HG02884 (cell line): ENCODE measurements around the gene PCDH19.
"Not testable (repeated sequence)": the region's sequence is repeated elsewhere in the genome, so short reads cannot be mapped to it uniquely, and the experiment has no call there.

ENCODE experiments used
- ATAC-seq: cut with Tn5 transposase; IDR thresholded peaks from one replicate; pipeline ENCODE4 v1.9.1; 2021; ENCODE audit warnings: mild to moderate bottlenecking, moderate library complexity; ENCODE audit not compliant: unreplicated experiment

The PCDH19 gene

DNA sequence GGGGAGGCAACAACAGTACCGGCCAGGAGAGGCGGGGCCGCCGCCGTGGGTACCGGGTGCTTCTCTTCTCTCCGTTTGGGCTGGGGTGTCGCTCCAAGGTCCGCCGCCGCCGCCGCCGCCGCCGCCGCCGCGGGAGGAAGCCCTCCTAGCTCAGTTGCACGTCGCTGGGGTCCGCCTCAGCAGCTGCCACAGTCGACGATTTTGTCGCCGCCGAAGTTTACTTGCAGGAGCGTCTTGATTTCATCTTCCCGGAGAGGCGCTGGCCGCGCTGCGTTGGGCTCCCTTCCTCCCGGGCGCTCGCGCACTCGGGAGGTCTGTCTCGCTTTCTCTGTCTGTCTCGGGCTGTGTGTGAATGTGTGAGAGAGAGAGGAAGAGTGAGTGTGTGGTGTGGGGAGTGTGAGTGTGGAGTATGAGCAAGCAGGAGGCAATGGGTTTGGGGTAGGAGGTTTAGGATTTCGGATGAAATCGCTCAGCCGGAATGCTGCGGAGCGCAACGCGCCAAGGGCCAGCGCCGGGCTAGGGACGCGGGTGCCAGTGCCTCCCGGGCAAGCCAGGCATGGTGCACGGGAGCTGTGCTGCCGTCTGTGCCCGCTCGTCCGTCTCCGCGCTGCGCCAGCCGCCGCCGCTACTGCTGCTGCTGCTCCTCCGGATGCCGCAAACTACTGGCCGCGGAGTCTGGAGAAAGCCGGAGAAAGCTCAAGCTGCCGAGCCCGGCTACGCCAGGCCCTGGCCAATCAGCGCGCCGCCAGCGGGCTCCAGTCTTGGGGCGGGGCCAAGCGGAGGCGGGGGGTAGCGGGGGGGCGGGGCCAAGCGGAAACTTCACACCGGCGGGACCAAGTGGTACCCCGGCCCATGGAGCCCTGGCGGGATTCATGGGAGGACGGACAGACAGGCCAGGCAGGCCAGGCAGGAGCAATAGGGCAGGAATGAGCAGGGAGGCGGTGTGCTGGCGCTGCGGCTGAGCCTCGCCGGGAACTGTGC, at the start of gene PCDH19:
Gene PCDH19, minus strand, starts transcription at position 664 of the 981 bp plus-strand sequence. CDS start 1,676 bp downstream, outside the sequence.
- ATAC-seq, result peak; percentile 56

- no peak for ATAC-seq
Measured at GRCh38 chrX:100449696-100450608, 39.9 kb upstream of the PCDH19 start.

DNA sequence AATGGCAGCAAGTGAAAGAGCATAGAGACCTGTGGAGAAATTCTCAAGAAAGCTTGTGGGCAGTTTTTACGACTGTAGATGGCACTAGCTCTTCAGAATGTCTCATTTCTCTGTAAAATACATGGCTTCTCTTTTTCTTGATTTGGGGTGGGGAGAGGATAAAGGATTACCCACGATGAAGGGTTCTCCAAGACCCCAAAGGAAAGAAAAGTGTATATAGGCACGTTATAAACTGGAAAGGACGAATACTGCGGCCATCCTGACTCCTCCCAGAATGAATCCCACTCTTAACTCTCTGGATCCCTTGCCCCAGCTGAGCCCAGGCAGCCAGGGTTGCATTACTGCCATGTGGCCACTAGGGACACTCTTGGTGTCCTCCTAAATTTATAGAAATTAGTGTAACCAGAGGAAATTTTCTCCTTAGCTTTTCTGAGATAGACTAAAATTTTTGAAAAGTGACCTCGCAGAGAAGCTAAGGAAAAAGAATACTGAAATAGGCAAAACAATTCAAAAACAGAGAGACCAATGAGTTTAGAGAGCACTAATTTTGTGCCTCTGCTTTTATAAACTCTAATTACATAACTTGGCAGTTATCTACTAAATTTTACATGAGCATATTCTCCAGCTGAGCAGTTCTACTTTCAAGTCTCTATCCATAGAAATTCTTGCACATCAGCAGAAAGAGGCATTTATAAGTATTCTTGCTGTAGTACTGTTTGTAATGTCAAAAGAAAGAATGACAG, 37.8 kb upstream of the PCDH19 start:
- ATAC-seq, result peak; percentile 79

DNA sequence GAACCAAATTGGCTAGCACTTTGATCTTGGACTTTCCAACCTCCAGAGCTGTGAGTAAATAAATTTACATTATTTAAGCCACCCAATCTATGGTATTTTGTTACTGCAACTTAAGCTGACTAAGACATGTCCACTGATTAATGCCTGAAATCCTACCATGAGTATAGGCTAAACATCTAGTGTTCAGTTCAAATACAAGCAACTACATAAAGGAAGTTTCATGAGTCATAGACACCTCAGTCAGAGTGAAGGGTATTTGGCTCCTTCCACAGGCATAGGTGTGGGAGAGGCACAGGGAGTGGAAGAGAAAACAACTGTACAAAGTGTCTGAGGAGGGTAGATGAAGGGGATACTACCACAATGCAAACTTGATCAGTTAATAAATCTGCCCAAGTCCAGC, 35.5 kb upstream of the PCDH19 start:
- ATAC-seq, result no peak

- ATAC-seq, result not testable (repeated sequence)
Measured at GRCh38 chrX:100441321-100441720, 31.2 kb upstream of the PCDH19 start.

- ATAC-seq, result no peak
Measured at GRCh38 chrX:100440006-100440405, 29.9 kb upstream of the PCDH19 start.

DNA sequence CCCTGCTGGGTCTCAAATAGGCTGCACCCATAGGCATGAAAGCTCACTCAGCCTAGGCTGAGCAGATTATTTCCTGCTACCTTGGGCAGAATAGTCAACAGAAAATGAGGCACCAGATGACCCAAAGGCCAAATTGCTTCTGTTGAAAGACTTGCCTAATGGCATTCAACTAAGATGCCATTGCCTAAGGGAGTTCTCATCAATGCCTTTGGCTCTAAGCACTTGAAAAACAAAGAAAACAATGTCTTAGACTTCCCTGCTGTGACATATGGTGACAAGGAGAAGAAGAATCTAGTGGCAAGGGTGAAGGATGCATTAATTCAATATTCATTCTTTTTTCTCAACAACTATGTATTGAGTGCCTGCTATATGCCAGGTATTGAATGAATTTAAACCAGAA, 25.7 kb upstream of the PCDH19 start:
- no peak for ATAC-seq

- ATAC-seq, result no peak
Measured at GRCh38 chrX:100424012-100424411, 13.9 kb upstream of the PCDH19 start.

DNA sequence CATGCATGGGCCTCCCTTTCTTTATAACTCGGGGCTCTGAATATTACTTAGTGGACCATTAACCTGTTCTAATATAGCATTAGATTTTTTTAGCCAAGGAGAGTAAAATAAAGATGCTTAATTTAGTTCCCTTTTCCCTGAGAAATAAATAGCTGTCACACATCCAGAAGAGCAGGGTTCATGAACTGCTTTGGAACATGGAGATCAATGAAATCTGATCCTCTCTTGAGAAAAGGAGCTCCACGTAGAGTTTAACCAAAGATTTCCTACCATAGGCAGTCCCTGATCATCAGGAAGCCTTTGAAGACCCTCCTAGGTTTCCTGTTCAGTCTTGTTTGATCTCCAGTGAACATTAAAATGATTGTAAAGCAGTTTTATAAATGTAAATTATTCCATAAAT, 8.5 kb upstream of the PCDH19 start:
- no peak for ATAC-seq

GRCh38 chrX:100417681-100418080, 7.6 kb upstream of the PCDH19 start:
- ATAC-seq, result no peak

DNA sequence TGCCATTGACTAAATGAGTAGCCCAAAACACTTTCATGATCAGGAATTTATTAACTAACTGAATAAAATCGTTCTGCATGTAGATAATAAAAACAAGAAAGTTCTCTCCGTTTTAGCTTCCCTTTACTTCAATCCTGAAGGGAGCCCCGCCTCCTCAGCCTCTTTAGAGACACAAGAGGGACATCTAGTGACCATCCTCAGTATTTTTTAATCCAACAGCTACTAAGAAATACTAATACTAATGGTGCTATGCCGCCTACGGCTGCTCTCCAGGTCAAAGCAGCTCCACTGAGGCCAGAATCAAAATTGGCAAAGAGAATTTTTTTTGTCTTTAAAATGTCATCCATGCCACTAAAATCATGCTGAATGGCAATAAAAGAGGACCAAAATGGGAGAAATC, 3.2 kb upstream of the PCDH19 start:
- peak; percentile 83 for ATAC-seq

DNA sequence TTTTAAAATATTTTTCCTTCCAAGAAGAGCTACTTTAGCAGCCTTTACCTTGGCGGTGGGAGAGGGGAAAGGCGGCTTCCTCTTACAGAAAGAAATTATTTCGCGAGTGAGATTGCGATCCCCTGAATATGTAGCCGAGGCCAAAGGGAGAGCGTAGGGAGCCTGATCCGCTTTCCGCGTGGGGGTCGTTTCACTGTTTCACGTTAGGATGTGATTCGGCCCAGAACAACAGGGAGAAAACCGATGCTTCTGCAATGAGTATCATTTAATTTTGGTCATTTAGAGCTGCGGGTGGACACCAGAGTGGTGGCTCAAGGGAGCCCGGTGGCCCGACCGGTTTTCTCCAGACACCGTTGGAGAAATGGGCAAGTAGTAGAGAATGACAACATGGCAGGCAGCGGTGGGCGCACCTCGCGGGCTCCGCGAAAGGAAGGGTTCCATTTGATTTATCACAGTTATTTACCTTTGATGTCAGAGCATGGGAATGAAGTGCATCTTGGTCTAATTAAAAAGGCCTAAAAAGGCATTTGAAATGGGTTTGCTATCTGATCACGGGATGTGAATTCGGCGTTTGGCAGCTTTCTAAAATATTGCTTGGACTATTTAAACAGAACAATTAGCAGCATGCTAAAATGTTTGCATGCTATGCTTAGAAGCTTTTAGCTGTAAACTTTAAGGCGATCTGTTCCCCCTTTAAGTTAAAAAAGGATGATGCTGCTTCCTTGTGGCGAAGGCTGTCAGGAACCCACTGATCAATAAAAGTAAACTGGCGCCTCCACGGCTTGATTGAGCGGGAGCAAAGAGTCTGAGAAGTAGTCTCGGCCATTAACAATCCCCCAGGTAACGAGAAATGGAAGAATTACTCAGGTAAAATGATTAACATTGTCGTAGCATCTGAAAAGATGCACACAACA, 2.0 kb upstream of the PCDH19 start:
- ATAC-seq, result no peak

DNA sequence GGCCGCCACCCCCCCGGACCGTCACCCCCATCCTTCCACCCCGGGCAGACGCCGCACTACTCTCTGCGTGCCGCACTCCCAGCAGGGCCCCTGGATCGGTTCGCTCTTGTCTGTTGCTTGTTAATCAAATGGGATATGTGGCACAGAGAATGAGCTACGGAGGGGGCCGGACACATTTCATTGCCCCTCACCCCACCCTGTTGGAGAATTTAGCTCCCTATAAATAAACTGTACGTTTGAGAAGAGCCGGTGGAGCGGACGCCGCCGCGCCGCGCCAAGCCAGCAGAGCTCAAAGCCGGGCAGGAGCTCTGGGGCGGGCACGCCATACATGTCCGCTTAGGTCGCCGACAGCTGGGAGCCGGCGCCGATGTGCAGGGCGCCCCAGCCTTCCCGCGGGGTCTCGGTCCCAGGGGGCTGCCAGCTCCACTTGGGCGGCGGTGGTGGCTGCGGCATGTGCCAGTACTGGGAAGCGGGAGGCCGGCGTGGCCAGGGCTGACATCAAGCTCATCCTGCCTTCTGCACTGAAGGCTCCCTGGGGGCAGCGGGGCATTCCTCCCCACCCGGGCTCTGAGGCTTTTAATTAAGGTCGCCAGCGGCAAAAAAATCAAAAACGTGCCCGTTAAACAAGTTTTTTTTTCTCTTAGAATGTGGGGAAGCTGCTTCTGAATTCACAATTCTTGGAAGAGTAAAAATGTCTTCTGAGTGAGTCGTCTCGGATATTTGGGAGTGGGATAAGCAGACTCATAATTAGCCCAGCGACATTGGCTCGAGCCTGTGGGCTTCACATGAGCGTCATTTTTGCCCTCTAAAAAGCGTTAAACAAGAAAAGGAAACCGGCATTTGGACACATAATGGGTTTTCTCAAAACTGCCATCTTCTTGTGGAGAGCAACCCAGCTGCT, 1.1 kb upstream of the PCDH19 start:
- ATAC-seq, result no peak

- ATAC-seq, result no peak
Measured at GRCh38 chrX:100408713-100409609, 1.1 kb downstream of the PCDH19 start.

- no peak for ATAC-seq
Measured at GRCh38 chrX:100407784-100408712, 2.0 kb downstream of the PCDH19 start.

DNA sequence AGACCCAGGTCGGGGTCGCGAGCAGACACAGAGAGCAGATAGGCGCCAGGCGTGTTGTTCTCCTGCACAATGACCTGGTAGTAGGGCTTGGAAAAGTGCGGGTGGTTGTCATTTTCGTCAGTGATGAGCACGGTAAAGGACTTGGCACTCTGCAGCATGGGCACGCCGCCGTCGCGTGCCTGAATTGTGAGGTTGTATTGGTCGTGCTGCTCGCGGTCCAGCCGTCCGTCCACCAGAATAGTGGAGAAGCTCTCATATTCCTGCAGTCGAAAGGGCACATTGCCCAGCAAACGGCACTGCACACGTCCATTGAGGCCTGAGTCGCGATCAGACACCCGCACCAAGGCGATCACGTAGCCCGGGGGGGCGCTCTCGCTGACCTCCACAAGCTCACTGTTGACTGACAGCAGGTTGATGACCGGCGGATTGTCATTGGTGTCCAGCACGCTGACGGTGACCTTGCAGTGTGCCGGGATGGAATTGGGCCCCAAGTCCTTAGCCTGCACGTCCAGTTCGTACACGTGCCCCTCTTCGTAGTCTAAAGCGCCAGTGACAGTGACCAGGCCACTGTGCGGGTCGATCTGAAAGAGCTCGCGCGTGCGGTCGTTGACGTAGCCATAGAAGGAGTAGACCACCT, 2.8 kb downstream of the PCDH19 start:
- ATAC-seq, result no peak
